ENCODE data around the gene ANKRD12.

DNA sequence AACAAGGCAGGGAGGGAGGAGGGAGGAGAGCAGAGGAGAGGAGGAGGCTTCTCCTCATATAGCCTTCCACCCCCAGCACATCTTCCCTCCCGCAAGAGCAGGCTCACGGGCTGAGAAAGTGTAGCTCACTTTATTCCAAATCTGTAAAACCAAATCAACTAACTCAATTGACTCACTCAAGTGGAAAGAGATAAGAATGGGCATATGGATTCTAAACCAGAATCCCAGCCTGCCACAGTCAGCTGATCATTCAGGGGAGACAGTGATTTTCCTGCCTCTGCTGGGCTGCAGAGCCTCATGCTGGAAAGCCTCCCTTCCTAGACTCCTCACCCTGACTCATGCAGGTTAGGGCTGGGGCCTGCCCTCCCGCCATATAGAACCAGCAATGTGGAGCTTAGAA lies 193.8 kb downstream of the ANKRD12 start:
- TF ChIP-seq, protein P1, sequence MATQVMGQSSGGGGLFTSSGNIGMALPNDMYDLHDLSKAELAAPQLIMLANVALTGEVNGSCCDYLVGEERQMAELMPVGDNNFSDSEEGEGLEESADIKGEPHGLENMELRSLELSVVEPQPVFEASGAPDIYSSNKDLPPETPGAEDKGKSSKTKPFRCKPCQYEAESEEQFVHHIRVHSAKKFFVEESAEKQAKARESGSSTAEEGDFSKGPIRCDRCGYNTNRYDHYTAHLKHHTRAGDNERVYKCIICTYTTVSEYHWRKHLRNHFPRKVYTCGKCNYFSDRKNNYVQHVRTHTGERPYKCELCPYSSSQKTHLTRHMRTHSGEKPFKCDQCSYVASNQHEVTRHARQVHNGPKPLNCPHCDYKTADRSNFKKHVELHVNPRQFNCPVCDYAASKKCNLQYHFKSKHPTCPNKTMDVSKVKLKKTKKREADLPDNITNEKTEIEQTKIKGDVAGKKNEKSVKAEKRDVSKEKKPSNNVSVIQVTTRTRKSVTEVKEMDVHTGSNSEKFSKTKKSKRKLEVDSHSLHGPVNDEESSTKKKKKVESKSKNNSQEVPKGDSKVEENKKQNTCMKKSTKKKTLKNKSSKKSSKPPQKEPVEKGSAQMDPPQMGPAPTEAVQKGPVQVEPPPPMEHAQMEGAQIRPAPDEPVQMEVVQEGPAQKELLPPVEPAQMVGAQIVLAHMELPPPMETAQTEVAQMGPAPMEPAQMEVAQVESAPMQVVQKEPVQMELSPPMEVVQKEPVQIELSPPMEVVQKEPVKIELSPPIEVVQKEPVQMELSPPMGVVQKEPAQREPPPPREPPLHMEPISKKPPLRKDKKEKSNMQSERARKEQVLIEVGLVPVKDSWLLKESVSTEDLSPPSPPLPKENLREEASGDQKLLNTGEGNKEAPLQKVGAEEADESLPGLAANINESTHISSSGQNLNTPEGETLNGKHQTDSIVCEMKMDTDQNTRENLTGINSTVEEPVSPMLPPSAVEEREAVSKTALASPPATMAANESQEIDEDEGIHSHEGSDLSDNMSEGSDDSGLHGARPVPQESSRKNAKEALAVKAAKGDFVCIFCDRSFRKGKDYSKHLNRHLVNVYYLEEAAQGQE (IDR thresholded peaks at IDR 0.05; ENCODE audit: low read depth, low read length): no peak
- no peak for TF ChIP-seq CTCF (IDR thresholded peaks at IDR 0.05 in 2 of 3, conservative IDR thresholded peaks at IDR 0.05 in 1 of 3; ENCODE audit: control insufficient read depth in 2 of 3, extremely low read depth in 1 of 3, insufficient read depth in 1 of 3, low read depth in 3 of 3, low read length in 3 of 3)
- no peak for TF ChIP-seq SPI1 (IDR thresholded peaks at IDR 0.05; ENCODE audit: borderline replicate concordance, insufficient read depth, low read depth, low read length)
- TF ChIP-seq POLR2AphosphoS5 (IDR thresholded peaks at IDR 0.05; ENCODE audit: low read length): no peak
- TF ChIP-seq CREB1 (IDR thresholded peaks at IDR 0.05; ENCODE audit: low read depth): no peak
- no peak for TF ChIP-seq SIN3A (IDR thresholded peaks at IDR 0.05; ENCODE audit: low read depth, low read length)
- TF ChIP-seq EP300 (IDR thresholded peaks at IDR 0.05; ENCODE audit: borderline replicate concordance in 1 of 2, control insufficient read depth in 1 of 2, low read depth in 2 of 2, low read length in 2 of 2): no peak

Data from GM12878 (cell line).